Measurements from ENCODE around the gene ZNF615.
"Not testable (repeated sequence)": the region's sequence is repeated elsewhere in the genome, so short reads cannot be mapped to it uniquely, and the experiment has no call there.

The ZNF615 gene

GRCh38 chr19:52007806-52008557, at the start of gene ZNF615:
ZNF615 (minus strand) TSS chr19:52008211; CDS start chr19:52003711, 4,500 bp downstream.
- Mint-ChIP-seq H3K27ac (peak within 1 kb of the TSS; percentile 96), H3K4me3 (peak within 1 kb of the TSS; percentile 96), H3K4me1 (peaks cover 20% of the 10 kb centered on the region), H3K9me3 (peaks cover 61% of the 10 kb centered on the region), H3K36me3 (peaks cover 55% of the 10 kb centered on the region), H3K27me3 (no peaks in the 10 kb centered on the region)
- peak; percentile 89 for DNase-seq
- CTCF ChIA-PET: no interaction called here

- H3K36me3 Mint-ChIP-seq: peaks cover 68% of the 10 kb centered on the region
- H3K9me3 Mint-ChIP-seq: peaks cover 86% of the 10 kb centered on the region
- DNase-seq, H3K4me1 Mint-ChIP-seq, H3K4me3 Mint-ChIP-seq, H3K27me3 Mint-ChIP-seq, CTCF ChIA-PET, H3K27ac Mint-ChIP-seq: not testable (repeated sequence)
Observed at GRCh38 chr19:52056480-52056879, 48.5 kb upstream of the ZNF615 start.

- H3K4me3 Mint-ChIP-seq, CTCF ChIA-PET, H3K27ac Mint-ChIP-seq, H3K27me3 Mint-ChIP-seq, DNase-seq: not testable (repeated sequence)
- H3K4me1 Mint-ChIP-seq: peaks cover 26% of the 10 kb centered on the region
- H3K9me3 Mint-ChIP-seq: peaks cover 66% of the 10 kb centered on the region
- peaks cover 74% of the 10 kb centered on the region for H3K36me3 Mint-ChIP-seq
Observed at GRCh38 chr19:52051736-52052135, 43.7 kb upstream of the ZNF615 start.

- H3K36me3 Mint-ChIP-seq: peaks cover 75% of the 10 kb centered on the region
- H3K4me3 Mint-ChIP-seq: peak within 1 kb of the TSS; percentile 96
- CTCF ChIA-PET: interaction anchor here (1.3 kb wide), 1 partner anchor 189 kb away, joined by 4 read pairs; no protein-coding TSS in a partner anchor
- H3K27ac Mint-ChIP-seq: peak within 1 kb of the TSS; percentile 99
- H3K27me3 Mint-ChIP-seq: no peaks in the 10 kb centered on the region
- peaks cover 26% of the 10 kb centered on the region for H3K4me1 Mint-ChIP-seq
- H3K9me3 Mint-ChIP-seq: peaks cover 57% of the 10 kb centered on the region
- peak; percentile 86 for DNase-seq
Observed at GRCh38 chr19:52048555-52049501, 40.8 kb upstream of the ZNF615 start, which contains the start of gene ZNF432. ZNF432 (minus strand) TSS chr19:52048838; CDS start chr19:52046868, 1,970 bp downstream.

- Mint-ChIP-seq H3K9me3 (peaks cover 50% of the 10 kb centered on the region), H3K27ac (no peak overlapping the region), H3K4me3 (no peak overlapping the region), H3K36me3 (peaks cover 90% of the 10 kb centered on the region), H3K27me3 (no peaks in the 10 kb centered on the region), H3K4me1 (no peaks in the 10 kb centered on the region)
- no peak for DNase-seq
- CTCF ChIA-PET: no interaction called here
Observed at GRCh38 chr19:52039169-52039568, 31.2 kb upstream of the ZNF615 start.

GRCh38 chr19:52034051-52034728, 26.2 kb upstream of the ZNF615 start:
- no peak overlapping the region for H3K27ac Mint-ChIP-seq
- peaks cover 6% of the 10 kb centered on the region for H3K4me1 Mint-ChIP-seq
- H3K4me3 Mint-ChIP-seq: no peak overlapping the region
- H3K9me3 Mint-ChIP-seq: peaks cover 69% of the 10 kb centered on the region
- CTCF ChIA-PET: no interaction called here
- no peak for DNase-seq
- no peaks in the 10 kb centered on the region for H3K27me3 Mint-ChIP-seq
- H3K36me3 Mint-ChIP-seq: peaks cover 86% of the 10 kb centered on the region

- peak overlapping the region; percentile 95 for H3K27ac Mint-ChIP-seq
- peaks cover 82% of the 10 kb centered on the region for H3K36me3 Mint-ChIP-seq
- H3K9me3 Mint-ChIP-seq: peaks cover 66% of the 10 kb centered on the region
- CTCF ChIA-PET: no interaction called here
- no peaks in the 10 kb centered on the region for H3K27me3 Mint-ChIP-seq
- DNase-seq: no peak
- peaks cover 24% of the 10 kb centered on the region for H3K4me1 Mint-ChIP-seq
- peak overlapping the region; percentile 79 for H3K4me3 Mint-ChIP-seq
Observed at GRCh38 chr19:52028780-52029123, 20.7 kb upstream of the ZNF615 start.

- Mint-ChIP-seq H3K9me3 (peaks cover 65% of the 10 kb centered on the region), H3K27me3 (no peaks in the 10 kb centered on the region), H3K36me3 (peaks cover 84% of the 10 kb centered on the region), H3K4me3 (peak within 1 kb of the TSS; percentile 79), H3K27ac (peak within 1 kb of the TSS; percentile 95), H3K4me1 (peaks cover 24% of the 10 kb centered on the region)
- CTCF ChIA-PET: no interaction called here
- DNase-seq: peak; percentile 92
Observed at GRCh38 chr19:52028027-52028779, 20.2 kb upstream of the ZNF615 start, which contains the start of gene ZNF614. ZNF614 (minus strand) TSS chr19:52028379; CDS start chr19:52025745, 2,634 bp downstream.

GRCh38 chr19:52026255-52026990, 18.4 kb upstream of the ZNF615 start:
- H3K4me3 Mint-ChIP-seq, DNase-seq, H3K27ac Mint-ChIP-seq, CTCF ChIA-PET, H3K27me3 Mint-ChIP-seq: not testable (repeated sequence)
- H3K4me1 Mint-ChIP-seq: peaks cover 24% of the 10 kb centered on the region
- peaks cover 85% of the 10 kb centered on the region for H3K36me3 Mint-ChIP-seq
- peaks cover 66% of the 10 kb centered on the region for H3K9me3 Mint-ChIP-seq

GRCh38 chr19:52024478-52024877, 16.5 kb upstream of the ZNF615 start:
- DNase-seq, H3K27ac Mint-ChIP-seq, CTCF ChIA-PET, H3K4me3 Mint-ChIP-seq, H3K27me3 Mint-ChIP-seq: not testable (repeated sequence)
- H3K9me3 Mint-ChIP-seq: peaks cover 68% of the 10 kb centered on the region
- H3K36me3 Mint-ChIP-seq: peaks cover 87% of the 10 kb centered on the region
- peaks cover 21% of the 10 kb centered on the region for H3K4me1 Mint-ChIP-seq

GRCh38 chr19:52022193-52022592, 14.2 kb upstream of the ZNF615 start:
- H3K9me3 Mint-ChIP-seq: peaks cover 82% of the 10 kb centered on the region
- no peaks in the 10 kb centered on the region for H3K27me3 Mint-ChIP-seq
- DNase-seq: no peak
- H3K36me3 Mint-ChIP-seq: peaks cover 95% of the 10 kb centered on the region
- peaks cover 9% of the 10 kb centered on the region for H3K4me1 Mint-ChIP-seq
- CTCF ChIA-PET: no interaction called here
- H3K27ac Mint-ChIP-seq: no peak overlapping the region
- H3K4me3 Mint-ChIP-seq: no peak overlapping the region

GRCh38 chr19:52020506-52020905, 12.5 kb upstream of the ZNF615 start:
- no peak for DNase-seq
- Mint-ChIP-seq H3K4me1 (no peaks in the 10 kb centered on the region), H3K27me3 (no peaks in the 10 kb centered on the region), H3K9me3 (peaks cover 82% of the 10 kb centered on the region), H3K4me3 (no peak overlapping the region), H3K27ac (no peak overlapping the region), H3K36me3 (peaks cover 95% of the 10 kb centered on the region)
- CTCF ChIA-PET: no interaction called here

- peaks cover 59% of the 10 kb centered on the region for H3K9me3 Mint-ChIP-seq
- DNase-seq: no peak
- no peaks in the 10 kb centered on the region for H3K27me3 Mint-ChIP-seq
- CTCF ChIA-PET: no interaction called here
- no peak overlapping the region for H3K4me3 Mint-ChIP-seq
- no peak overlapping the region for H3K27ac Mint-ChIP-seq
- H3K4me1 Mint-ChIP-seq: peaks cover 20% of the 10 kb centered on the region
- peaks cover 50% of the 10 kb centered on the region for H3K36me3 Mint-ChIP-seq
Observed at GRCh38 chr19:52010674-52011073, 2.7 kb upstream of the ZNF615 start.

Measured in activated naive CD4-positive, alpha-beta T cell treated with anti-CD3 and anti-CD28 coated beads, Interleukin-2, amount 10 ng/mL, durations not matched to agents 7 days and 5 days (primary cell).